Gastroesophageal sphincter (tissue), 4 donors: ENCODE measurements around the gene COX10. TPM values are rescaled to one million over a fixed set of nuclear protein-coding genes. Genes with fewer than 3 reads are reported as not detected.
"Not testable (repeated sequence)": the region's sequence is repeated elsewhere in the genome, so short reads cannot be mapped to it uniquely, and the experiment has no call there.

Experiments used
- ATAC-seq: fragments of 150-250 bp; one replicate; pipeline ENCODE4 v1.9.1; 2016; ENCODE audit warnings: mild to moderate bottlenecking, moderate library complexity
- H3K27ac ChIP-seq, 4 donors: fragments of 200-600 bp; sonication (generic) in 3 of 4; 1 replicate in 3 of 4; 2 replicates in 1 of 4; pipeline ENCODE4 v1.5.1; 2016 to 2019
- H3K27me3 ChIP-seq: fragments of 200-600 bp; sonication (generic); one replicate; pipeline ENCODE4 v1.5.1; 2019
- H3K36me3 ChIP-seq, 2 donors: fragments of 200-600 bp; sonication (generic); one replicate each; pipeline ENCODE4 v1.5.1; 2019; ENCODE audit warnings: control low read depth in 1 of 2
- H3K4me1 ChIP-seq, 3 donors: fragments of 200-600 bp; sonication (generic); 1 replicate in 2 of 3; 2 replicates in 1 of 3; pipeline ENCODE4 v1.5.1; 2016 to 2019; ENCODE audit warnings: control low read depth in 2 of 3
- H3K4me3 ChIP-seq, 2 donors: fragments of 200-600 bp; sonication (generic); one replicate each; pipeline ENCODE4 v1.5.1; 2019; ENCODE audit warnings: mild to moderate bottlenecking in 1 of 2, moderate library complexity in 1 of 2
- H3K9me3 ChIP-seq, 3 donors: fragments of 200-600 bp; sonication (generic); one replicate each; pipeline ENCODE4 v1.5.1; 2017 to 2019; ENCODE audit warnings: control low read depth in 2 of 3
- CTCF ChIP-seq, 4 experiments: fragments of 200-600 bp in 2 of 4; fragments of 450-650 bp in 2 of 4; sonication (generic) in 1 of 4; IDR thresholded peaks; one replicate each; pipeline ENCODE4 v1.5.1; 2017 to 2019; ENCODE audit warnings: antibody characterized with exemption in 4 of 4, mild to moderate bottlenecking in 2 of 4, moderate library complexity in 2 of 4
- EP300 ChIP-seq: sonication (generic); formaldehyde crosslinking; IDR thresholded peaks from one replicate; pipeline ENCODE4 v1.6.1; 2017; ENCODE audit warnings: antibody characterized with exemption, mild to moderate bottlenecking
- POLR2A ChIP-seq, 2 donors: fragments of 450-650 bp; IDR thresholded peaks; one replicate each; pipeline ENCODE4 v1.6.1; 2017; ENCODE audit warnings: antibody characterized with exemption in 2 of 2, mild to moderate bottlenecking in 2 of 2, moderate library complexity in 1 of 2
- POLR2AphosphoS5 ChIP-seq: sonication (generic); formaldehyde crosslinking; IDR thresholded peaks from one replicate; pipeline ENCODE4 v1.6.1; 2017; ENCODE audit warnings: antibody characterized with exemption
- WGBS, 2 donors: methylation state at CpG; one replicate each; pipeline ENCODE4 v1.1.5; 2018; ENCODE audit warnings: low coverage in 1 of 2; 5-methylcytosine and 5-hydroxymethylcytosine counted together
- total RNA-seq, 4 donors: library from RNA; depleted of rRNA; stranded (reverse); fragments of >200 nt; gene quantifications; one replicate each; pipeline ENCODE4 v1.1.0, GENCODE V29; 2016

The COX10 gene
- total RNA-seq, 4 donors from 2014 or later, result 20.3 to 30.0 (median 26.5) TPM

- Histone ChIP-seq H3K36me3 (peaks cover 0 to 22% of the 10 kb centered on the region in 2 donors), H3K4me1 (peaks cover 0 to 8% (median 0%) of the 10 kb centered on the region in 3 donors), H3K9me3 (no peaks in the 10 kb centered on the region), H3K4me3 (no peak overlapping the region), H3K27me3 (no peaks in the 10 kb centered on the region), H3K27ac (no peak overlapping the region)
- TF ChIP-seq POLR2A (IDR thresholded peaks at IDR 0.05) (no peak), EP300 (no peak), POLR2AphosphoS5 (no peak), CTCF (IDR thresholded peaks at IDR 0.05) (no peak)
- no peak for ATAC-seq
- WGBS, 2 donors, result 48 to 57% methylated on average over 3 to 4 of the region's 4 CpGs
Measured at GRCh38 chr17:14156689-14157088, 87.4 kb downstream of the COX10 start.

GRCh38 chr17:14157822-14158221, 88.5 kb downstream of the COX10 start:
- peaks cover 0 to 24% of the 10 kb centered on the region in 2 donors for H3K36me3 ChIP-seq
- WGBS, 2 donors, result 75 to 89% methylated on average over 1 of the region's 1 CpG
- ATAC-seq, result no peak
- H3K9me3 ChIP-seq, result no peaks in the 10 kb centered on the region
- H3K4me3 ChIP-seq, result no peak overlapping the region
- no peak overlapping the region for H3K27ac ChIP-seq
- no peaks in the 10 kb centered on the region for H3K27me3 ChIP-seq
- no peak for TF ChIP-seq CTCF (IDR thresholded peaks at IDR 0.05)
- H3K4me1 ChIP-seq, result peaks cover 0 to 2% (median 0%) of the 10 kb centered on the region in 3 donors

- TF ChIP-seq POLR2AphosphoS5, result no peak
- TF ChIP-seq EP300, result no peak
- TF ChIP-seq POLR2A (IDR thresholded peaks at IDR 0.05), result no peak
- no peak for TF ChIP-seq CTCF (IDR thresholded peaks at IDR 0.05)
- no peaks in the 10 kb centered on the region for H3K9me3 ChIP-seq
- no peaks in the 10 kb centered on the region for H3K27me3 ChIP-seq
- no peaks in the 10 kb centered on the region for H3K4me1 ChIP-seq
- 81 to 100% methylated on average over 3 of the region's 3 CpGs for WGBS, 2 donors
- H3K4me3 ChIP-seq, result no peak overlapping the region
- peaks cover 0 to 24% of the 10 kb centered on the region in 2 donors for H3K36me3 ChIP-seq
- H3K27ac ChIP-seq, result no peak overlapping the region
- no peak for ATAC-seq
Measured at GRCh38 chr17:14158707-14159106, 89.4 kb downstream of the COX10 start.

GRCh38 chr17:14161419-14161818, 92.1 kb downstream of the COX10 start:
- Histone ChIP-seq H3K27me3 (no peaks in the 10 kb centered on the region), H3K27ac (no peak overlapping the region), H3K4me1 (no peaks in the 10 kb centered on the region), H3K4me3 (no peak overlapping the region), H3K36me3 (peaks cover 0 to 24% of the 10 kb centered on the region in 2 donors), H3K9me3 (no peaks in the 10 kb centered on the region)
- WGBS, 2 donors, result 86 to 100% methylated on average over 1 of the region's 1 CpG
- no peak for TF ChIP-seq POLR2A (IDR thresholded peaks at IDR 0.05)
- no peak for TF ChIP-seq POLR2AphosphoS5
- no peak for TF ChIP-seq CTCF (IDR thresholded peaks at IDR 0.05)
- no peak for TF ChIP-seq EP300
- no peak for ATAC-seq

- Histone ChIP-seq H3K4me3 (no peak overlapping the region), H3K4me1 (no peaks in the 10 kb centered on the region), H3K36me3 (peaks cover 0 to 22% of the 10 kb centered on the region in 2 donors), H3K9me3 (peaks cover 0 to 15% (median 0%) of the 10 kb centered on the region in 3 donors), H3K27me3 (no peaks in the 10 kb centered on the region), H3K27ac (no peak overlapping the region)
- TF ChIP-seq POLR2AphosphoS5, result no peak
- no peak for TF ChIP-seq CTCF (IDR thresholded peaks at IDR 0.05)
- TF ChIP-seq POLR2A (IDR thresholded peaks at IDR 0.05), result no peak
- TF ChIP-seq EP300, result no peak
- ATAC-seq, result no peak
- 78 to 100% methylated on average over 1 of the region's 1 CpG for WGBS, 2 donors
Measured at GRCh38 chr17:14165616-14166015, 96.3 kb downstream of the COX10 start.

- whole genome bisulfite sequencing, 2 donors, result 100% methylated on average over 1 of the region's 1 CpG; no CpG with 5 or more reads in 1 of the 2 donors
- not testable (repeated sequence) for H3K4me1 ChIP-seq, H3K27me3 ChIP-seq, H3K36me3 ChIP-seq, ATAC-seq, H3K4me3 ChIP-seq, H3K27ac ChIP-seq
- H3K9me3 ChIP-seq, result peaks cover 0 to 15% (median 0%) of the 10 kb centered on the region in 3 donors
Measured at GRCh38 chr17:14167831-14168230, 98.5 kb downstream of the COX10 start.
